Calu3 (cell line): Measurements from ENCODE around the gene ZNF462. TPM values are rescaled to one million over a fixed set of nuclear protein-coding genes. Genes with fewer than 3 reads are reported as not detected.

Source experiments
- BruUV-seq: library from RNA; stranded (reverse); fragments of 400-500 nt; replicated peaks from 2 replicates; lab custom pipeline; 2021; lab: Mats Ljungman, UMichigan
- CTCF ChIA-PET: fragments of 300-600 bp; sonication (Branson Sonifier 250); formaldehyde crosslinking; loops from one replicate; lab custom pipeline; 2022; ENCODE audit warnings: antibody characterized with exemption; lab: Charles Lee
- DNase-seq: peaks from one replicate; pipeline ENCODE4 v3.0.0; 2022
- H3K27ac Mint-ChIP-seq: one replicate; pipeline ENCODE4 v1.8.0; 2022; ENCODE audit warnings: mixed read lengths; ENCODE audit not compliant: unreplicated experiment
- H3K27me3 Mint-ChIP-seq: one replicate; pipeline ENCODE4 v1.8.0; 2022; ENCODE audit warnings: mixed read lengths; ENCODE audit not compliant: unreplicated experiment
- H3K36me3 Mint-ChIP-seq: one replicate; pipeline ENCODE4 v1.8.0; 2022; ENCODE audit warnings: mild to moderate bottlenecking, moderate library complexity, mixed read lengths; ENCODE audit not compliant: insufficient read depth, unreplicated experiment
- H3K4me1 Mint-ChIP-seq: one replicate; pipeline ENCODE4 v1.8.0; 2022; ENCODE audit warnings: mild to moderate bottlenecking, low read depth, mixed read lengths; ENCODE audit not compliant: unreplicated experiment
- H3K4me3 Mint-ChIP-seq: one replicate; pipeline ENCODE4 v1.8.0; 2022; ENCODE audit warnings: mild to moderate bottlenecking, low read depth, moderate library complexity, mixed read lengths; ENCODE audit not compliant: unreplicated experiment
- H3K9me3 Mint-ChIP-seq: one replicate; pipeline ENCODE4 v1.8.0; 2022; ENCODE audit warnings: low read depth, mixed read lengths; ENCODE audit not compliant: unreplicated experiment
- CTCF ChIP-seq: fragments of 200-600 bp; IDR thresholded peaks from one replicate; pipeline ENCODE4 v1.8.0; 2022; ENCODE audit warnings: antibody characterized with exemption; ENCODE audit not compliant: unreplicated experiment
- intact Hi-C: fragments of 100-400 bp; cut with micrococcal nuclease; formaldehyde crosslinking; loops from one replicate; pipeline ENCODE4 v1.10.0; 2022; ENCODE audit not compliant: unreplicated experiment
- total RNA-seq: library from RNA; stranded (reverse); gene quantifications from 2 replicates; pipeline ENCODE4 v1.2.3, GENCODE V29; 2022

The ZNF462 gene
- total RNA-seq, 1 experiment from 2014 or later, result 48.0 TPM

- intact Hi-C loops, result no loop called here
- Mint-ChIP-seq H3K36me3 (peaks cover 5% of the 10 kb centered on the region), H3K4me1 (peaks cover 8% of the 10 kb centered on the region), H3K9me3 (peaks cover 2% of the 10 kb centered on the region), H3K27ac (peak overlapping the region; percentile 31), H3K27me3 (no peaks in the 10 kb centered on the region), H3K4me3 (no peak overlapping the region)
- BruUV-seq, result no TSS peak
- no peak for DNase-seq
- TF ChIP-seq CTCF, result no peak
- CTCF ChIA-PET, result no interaction called here
Measured at GRCh38 chr9:106954974-106955850, 92.2 kb downstream of the ZNF462 start.

GRCh38 chr9:106956971-106957370 lies 94.0 kb downstream of the ZNF462 start:
- no TSS peak for BruUV-seq
- H3K9me3 Mint-ChIP-seq, result peaks cover 2% of the 10 kb centered on the region
- no peaks in the 10 kb centered on the region for H3K27me3 Mint-ChIP-seq
- no peak overlapping the region for H3K4me3 Mint-ChIP-seq
- TF ChIP-seq CTCF, result no peak
- peaks cover 8% of the 10 kb centered on the region for H3K4me1 Mint-ChIP-seq
- DNase-seq, result no peak
- intact Hi-C loops, result no loop called here
- peaks cover 5% of the 10 kb centered on the region for H3K36me3 Mint-ChIP-seq
- CTCF ChIA-PET, result no interaction called here
- no peak overlapping the region for H3K27ac Mint-ChIP-seq

- peaks cover 8% of the 10 kb centered on the region for H3K4me1 Mint-ChIP-seq
- BruUV-seq, result no TSS peak
- intact Hi-C loops, result no loop called here
- CTCF ChIA-PET, result no interaction called here
- TF ChIP-seq CTCF, result no peak
- H3K36me3 Mint-ChIP-seq, result peaks cover 5% of the 10 kb centered on the region
- H3K4me3 Mint-ChIP-seq, result no peak overlapping the region
- DNase-seq, result no peak
- peaks cover 2% of the 10 kb centered on the region for H3K9me3 Mint-ChIP-seq
- no peaks in the 10 kb centered on the region for H3K27me3 Mint-ChIP-seq
- no peak overlapping the region for H3K27ac Mint-ChIP-seq
Measured at GRCh38 chr9:106958955-106959657, 96.1 kb downstream of the ZNF462 start.

GRCh38 chr9:106960258-106960657 lies 97.3 kb downstream of the ZNF462 start:
- Mint-ChIP-seq H3K4me3 (no peak overlapping the region), H3K4me1 (peaks cover 7% of the 10 kb centered on the region), H3K27me3 (no peaks in the 10 kb centered on the region), H3K27ac (no peak overlapping the region), H3K36me3 (peaks cover 5% of the 10 kb centered on the region), H3K9me3 (no peaks in the 10 kb centered on the region)
- DNase-seq, result no peak
- no peak for TF ChIP-seq CTCF
- intact Hi-C loops, result no loop called here
- BruUV-seq, result no TSS peak
- CTCF ChIA-PET, result no interaction called here
